ENCODE data around the gene GTPBP4. TPM values are rescaled to one million over a fixed set of nuclear protein-coding genes. Genes with fewer than 3 reads are reported as not detected.
A peak's percentile ranks its signal among the peaks of the same experiment; 100 is the strongest.
"Not testable (repeated sequence)": the region's sequence is repeated elsewhere in the genome, so short reads cannot be mapped to it uniquely, and the experiment has no call there.

Gene GTPBP4
- total and polyA plus RNA-seq, 5 experiments from 2014 or later = 22.7 to 67.7 (median 29.8) TPM

GRCh38 chr10:1050554-1050953 lies 62.3 kb downstream of the GTPBP4 start:
- DNase-seq (peak in 5 of 10 donors; percentile 35 to 55 (median 49)), ATAC-seq (peak in 1 of 2 donors; percentile 10)
- POLR2A ChIA-PET = interaction anchor here (1.0 to 2.9 kb wide), 4 partner anchors 9 to 915 kb away, joined by 4 to 26 read pairs (median 10); partner anchors contain the start of genes LARP4B and ZMYND11
- H3K27me3 Mint-ChIP-seq = no peaks in the 10 kb centered on the region
- H3K4me3 Mint-ChIP-seq = peak overlapping the region; percentile 39 to 97 (median 94)
- H3K4me1 Mint-ChIP-seq = peaks cover 15 to 76% (median 67%) of the 10 kb centered on the region in 4 donors
- H3K36me3 Mint-ChIP-seq = peaks cover 0 to 19% (median 4%) of the 10 kb centered on the region in 3 donors
- no peaks in the 10 kb centered on the region for H3K9me3 Mint-ChIP-seq
- peak overlapping the region in 9 of 10 donors; percentile 41 to 99 (median 89) for H3K27ac Mint-ChIP-seq

DNA sequence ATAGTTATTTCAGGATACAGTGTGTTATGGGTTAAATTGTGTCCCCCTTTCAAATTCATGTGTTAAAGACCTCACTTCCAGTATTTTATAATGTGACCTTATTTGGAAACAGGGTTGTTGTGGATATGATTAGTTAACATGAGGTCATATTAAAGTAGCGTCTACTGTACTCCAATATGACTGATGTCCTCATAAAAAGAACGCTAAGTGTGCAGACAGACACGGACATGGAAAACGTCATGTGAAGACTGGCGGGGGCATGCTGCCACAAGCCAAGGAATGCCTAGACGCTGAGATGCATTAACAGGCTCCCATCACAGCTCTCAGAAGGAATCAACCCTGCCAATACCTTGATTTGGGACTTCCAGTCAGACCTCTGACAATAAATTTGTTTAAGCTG lies 66.5 kb downstream of the GTPBP4 start:
- H3K4me3 Mint-ChIP-seq = peak overlapping the region; percentile 15 to 99 (median 86)
- H3K27ac Mint-ChIP-seq = peak overlapping the region in 9 of 10 donors; percentile 24 to 96 (median 79)
- peaks cover 24 to 88% (median 79%) of the 10 kb centered on the region in 4 donors for H3K4me1 Mint-ChIP-seq
- H3K27me3 Mint-ChIP-seq = no peaks in the 10 kb centered on the region
- H3K9me3 Mint-ChIP-seq = no peaks in the 10 kb centered on the region
- POLR2A ChIA-PET = no interaction called here
- H3K36me3 Mint-ChIP-seq = peaks cover 0 to 27% (median 4%) of the 10 kb centered on the region in 3 donors
- ATAC-seq (no peak), DNase-seq (no peak)

DNA sequence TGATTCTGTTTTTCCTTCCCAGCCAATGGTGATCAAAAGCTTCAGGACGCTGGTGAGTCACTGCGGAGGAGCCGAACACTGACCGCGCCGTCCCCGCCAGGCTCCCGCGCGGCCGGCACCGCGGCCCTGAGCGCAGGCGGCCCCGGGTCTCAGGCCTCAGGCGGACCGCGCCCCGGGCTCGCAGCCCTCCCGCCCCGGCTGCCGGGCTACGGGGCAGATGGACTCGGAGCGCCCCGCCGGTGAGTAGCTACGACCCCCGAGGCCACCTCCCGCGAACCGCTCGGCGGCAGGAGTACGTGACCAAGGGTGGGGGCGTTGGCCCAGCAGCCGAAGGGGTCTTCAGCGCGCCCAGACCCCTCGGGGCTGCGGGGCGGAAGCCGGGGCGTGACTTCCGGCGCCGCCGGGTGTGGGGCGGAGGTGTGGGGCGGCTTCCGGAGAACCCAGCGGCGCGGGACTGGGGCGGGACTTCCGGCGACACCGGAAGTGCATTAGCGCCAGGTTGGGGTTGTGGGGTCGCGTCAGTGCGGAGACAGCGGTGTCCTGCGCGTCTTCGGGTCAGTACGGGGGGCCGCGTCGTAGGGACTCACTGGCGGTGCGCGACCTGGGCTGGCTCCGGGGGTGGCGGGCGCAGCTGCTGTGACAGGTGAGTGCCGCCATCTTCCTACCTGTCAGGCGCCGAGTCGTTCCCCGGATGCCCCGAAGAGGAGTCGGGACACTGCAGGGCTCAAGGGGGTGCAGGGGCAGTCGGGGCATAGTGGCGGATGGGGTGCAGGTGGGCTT lies 68.3 kb downstream of the GTPBP4 start, which contains the start of gene WDR37:
Gene WDR37 (plus strand): TSS at position 60 of the 780 bp plus-strand sequence. CDS start 15,771 bp downstream, outside the sequence.
- Mint-ChIP-seq H3K9me3 (no peaks in the 10 kb centered on the region), H3K4me1 (peaks cover 30 to 91% (median 84%) of the 10 kb centered on the region in 4 donors), H3K27ac (peak within 1 kb of the TSS; percentile 91 to 99 (median 96)), H3K4me3 (peak within 1 kb of the TSS; percentile 91 to 99 (median 96)), H3K27me3 (no peaks in the 10 kb centered on the region), H3K36me3 (peaks cover 0 to 27% (median 4%) of the 10 kb centered on the region in 3 donors)
- POLR2A ChIA-PET = interaction anchor here (0.7 to 1.3 kb wide), 9 partner anchors 13 to 125 kb away, joined by 3 to 7 read pairs (median 4); partner anchors contain the start of genes GTPBP4 and LARP4B
- DNase-seq (peak; percentile 80 to 92 (median 89)), ATAC-seq (peak; percentile 87 to 94)

GRCh38 chr10:1057106-1057657 lies 68.9 kb downstream of the GTPBP4 start:
- H3K9me3 Mint-ChIP-seq = no peaks in the 10 kb centered on the region
- DNase-seq = peak in 1 of 10 donors; percentile 8
- H3K27me3 Mint-ChIP-seq = no peaks in the 10 kb centered on the region
- peaks cover 0 to 25% (median 4%) of the 10 kb centered on the region in 3 donors for H3K36me3 Mint-ChIP-seq
- peak overlapping the region; percentile 89 to 99 (median 96) for H3K4me3 Mint-ChIP-seq
- peaks cover 34 to 91% (median 86%) of the 10 kb centered on the region in 4 donors for H3K4me1 Mint-ChIP-seq
- peak overlapping the region; percentile 80 to 99 (median 96) for H3K27ac Mint-ChIP-seq
- ATAC-seq = peak in 1 of 2 donors; percentile 24
- POLR2A ChIA-PET = interaction anchor here (1.3 to 1.4 kb wide), 3 partner anchors 8 to 69 kb away, joined by 4 to 13 read pairs (median 5); partner anchors contain the start of genes GTPBP4 and IDI1

DNA sequence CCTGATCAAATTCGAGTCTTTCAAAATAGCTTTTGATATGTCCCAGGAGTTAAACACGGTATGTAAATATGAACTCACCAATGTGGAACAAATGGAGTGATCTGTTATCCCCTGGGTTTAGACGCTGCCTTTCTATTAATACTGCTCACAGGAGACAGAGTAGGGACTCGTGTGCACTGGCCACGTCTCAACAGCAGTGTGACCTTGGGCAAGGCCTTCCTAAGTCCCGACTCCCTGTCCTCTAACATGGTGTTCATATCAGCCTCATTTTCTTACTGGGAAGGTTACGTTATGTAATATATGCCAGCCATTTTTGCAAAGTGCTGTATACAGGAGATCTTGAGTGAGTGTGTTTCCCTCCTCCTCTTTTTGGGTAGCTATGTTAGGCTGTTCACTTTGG lies 69.8 kb downstream of the GTPBP4 start:
- H3K27ac Mint-ChIP-seq = peak overlapping the region; percentile 80 to 97 (median 96)
- H3K9me3 Mint-ChIP-seq = no peaks in the 10 kb centered on the region
- peaks cover 37 to 91% (median 87%) of the 10 kb centered on the region in 4 donors for H3K4me1 Mint-ChIP-seq
- H3K27me3 Mint-ChIP-seq = no peaks in the 10 kb centered on the region
- ATAC-seq (no peak), DNase-seq (no peak)
- H3K36me3 Mint-ChIP-seq = peaks cover 0 to 18% (median 0%) of the 10 kb centered on the region in 3 donors
- peak overlapping the region; percentile 89 to 99 (median 96) for H3K4me3 Mint-ChIP-seq
- POLR2A ChIA-PET = interaction anchor here (1.4 kb wide), 1 partner anchor 9 kb away, joined by 13 read pairs; the partner anchor contains the start of gene IDI1

DNA sequence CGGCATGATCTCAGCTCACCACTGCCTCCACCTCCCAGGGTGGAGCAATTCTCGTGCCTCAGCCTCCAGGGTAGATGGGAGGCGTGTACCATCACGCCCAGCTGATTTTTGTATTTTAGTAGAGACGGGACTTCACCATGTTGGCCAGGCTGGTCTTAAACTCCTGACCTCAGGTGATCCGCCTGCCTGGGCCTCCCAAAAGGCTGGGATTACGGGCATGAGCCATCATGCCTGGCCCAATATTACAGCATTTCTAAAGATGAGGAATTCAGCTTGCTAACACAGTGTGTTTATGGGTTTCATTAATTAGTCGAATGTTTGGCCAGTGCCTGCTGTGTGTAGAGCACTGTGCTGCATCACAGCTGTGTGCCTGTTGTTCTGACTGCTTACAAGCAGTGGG lies 71.7 kb downstream of the GTPBP4 start:
- ATAC-seq (no peak), DNase-seq (no peak)
- POLR2A ChIA-PET = interaction anchor here (1.1 kb wide), 1 partner anchor 10 kb away, joined by 5 read pairs; no protein-coding TSS in a partner anchor
- Mint-ChIP-seq H3K4me1 (peaks cover 49 to 91% (median 86%) of the 10 kb centered on the region in 4 donors), H3K36me3 (peaks cover 0 to 8% (median 2%) of the 10 kb centered on the region in 3 donors), H3K27ac (peak overlapping the region; percentile 64 to 93 (median 86)), H3K4me3 (peak overlapping the region in 4 of 10 donors; percentile 38 to 58 (median 44)), H3K9me3 (no peaks in the 10 kb centered on the region), H3K27me3 (no peaks in the 10 kb centered on the region)

- H3K4me1 Mint-ChIP-seq = peaks cover 51 to 95% (median 90%) of the 10 kb centered on the region in 4 donors
- H3K4me3 Mint-ChIP-seq = peak overlapping the region; percentile 65 to 83 (median 74)
- ATAC-seq (peak in 1 of 2 donors; percentile 57), DNase-seq (no peak)
- H3K27ac Mint-ChIP-seq = peak overlapping the region; percentile 84 to 96 (median 92)
- H3K36me3 Mint-ChIP-seq = peaks cover 0 to 5% (median 2%) of the 10 kb centered on the region in 3 donors
- no peaks in the 10 kb centered on the region for H3K27me3 Mint-ChIP-seq
- POLR2A ChIA-PET = interaction anchor here (1.0 to 3.0 kb wide), 4 partner anchors 8 to 42 kb away, joined by 3 to 26 read pairs (median 6); partner anchors contain the start of gene IDI1
- H3K9me3 Mint-ChIP-seq = no peaks in the 10 kb centered on the region
These were observed 73.9 kb downstream of the GTPBP4 start for GRCh38 chr10:1061930-1062774.

DNA sequence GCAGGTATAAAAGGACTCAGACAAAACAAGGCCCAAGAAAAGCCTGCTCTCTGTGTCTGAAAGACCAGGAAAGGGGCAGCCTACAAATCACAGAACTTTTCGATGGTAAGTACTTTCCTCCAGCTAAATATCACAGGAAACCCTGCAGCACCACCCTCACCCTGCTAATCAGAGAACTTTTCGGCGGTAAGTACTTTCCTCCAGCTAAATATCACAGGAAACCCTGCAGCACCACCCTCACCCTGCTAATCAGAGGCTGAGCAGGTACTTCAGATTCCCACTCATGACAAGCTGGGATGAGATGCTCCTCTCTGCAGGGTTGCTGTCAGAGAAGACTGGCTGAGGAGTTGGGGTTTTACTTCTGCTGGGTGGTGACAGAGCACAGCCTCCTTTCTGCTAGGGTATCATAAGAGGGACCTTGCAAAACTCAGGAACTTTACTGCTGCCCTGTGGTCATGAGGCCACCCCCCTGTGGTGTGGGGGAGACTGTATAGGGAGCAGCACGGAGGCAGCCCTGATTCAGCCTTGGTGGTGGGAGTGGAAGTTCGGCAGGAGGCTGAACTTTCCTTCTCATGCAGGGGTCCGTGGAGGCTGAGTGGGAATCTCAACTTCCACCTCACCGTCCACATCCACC lies 75.1 kb downstream of the GTPBP4 start:
- POLR2A ChIA-PET = interaction anchor here (0.7 to 3.0 kb wide), 5 partner anchors 11 to 43 kb away, joined by 3 to 26 read pairs (median 4); partner anchors contain the start of gene IDI1
- Mint-ChIP-seq H3K9me3 (no peaks in the 10 kb centered on the region), H3K36me3 (peaks cover 0 to 3% (median 2%) of the 10 kb centered on the region in 3 donors), H3K27me3 (no peaks in the 10 kb centered on the region), H3K4me3 (peak overlapping the region; percentile 65 to 83 (median 74)), H3K4me1 (peaks cover 47 to 93% (median 87%) of the 10 kb centered on the region in 4 donors), H3K27ac (peak overlapping the region; percentile 84 to 96 (median 92))
- ATAC-seq = peak; percentile 78 to 94
- peak in 4 of 10 donors; percentile 24 to 51 (median 48) for DNase-seq

DNA sequence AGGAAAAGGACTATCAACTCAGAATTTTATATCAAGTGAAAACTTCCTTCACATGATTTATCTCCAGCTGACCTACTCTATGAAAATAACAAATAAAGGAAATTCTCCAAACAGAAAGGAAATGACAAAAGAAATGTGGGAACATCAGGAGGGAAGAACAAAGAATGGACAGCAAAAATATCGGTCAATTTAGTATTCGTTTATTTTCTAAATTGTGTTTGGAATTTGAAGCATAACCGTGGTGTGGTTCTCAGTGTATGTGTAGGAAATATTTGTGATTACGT lies 76.7 kb downstream of the GTPBP4 start:
- Mint-ChIP-seq H3K9me3 (no peaks in the 10 kb centered on the region), H3K4me3 (peak overlapping the region in 4 of 10 donors; percentile 0 to 67 (median 18)), H3K4me1 (peaks cover 51 to 93% (median 91%) of the 10 kb centered on the region in 4 donors), H3K36me3 (peaks cover 0 to 2% (median 0%) of the 10 kb centered on the region in 3 donors), H3K27me3 (no peaks in the 10 kb centered on the region), H3K27ac (peak overlapping the region; percentile 78 to 96 (median 90))
- DNase-seq (no peak), ATAC-seq (no peak)
- POLR2A ChIA-PET = no interaction called here

- POLR2A ChIA-PET, H3K4me3 Mint-ChIP-seq, H3K36me3 Mint-ChIP-seq, ATAC-seq, DNase-seq, H3K27me3 Mint-ChIP-seq, H3K9me3 Mint-ChIP-seq: not testable (repeated sequence)
- peak overlapping the region; percentile 8 to 74 (median 59) for H3K27ac Mint-ChIP-seq
- H3K4me1 Mint-ChIP-seq = peaks cover 49 to 84% (median 80%) of the 10 kb centered on the region in 4 donors
These were observed 78.5 kb downstream of the GTPBP4 start for GRCh38 chr10:1066734-1067133.
